A549 (cell line): ENCODE results near the gene SPTB. TPM values are rescaled to one million over a fixed set of nuclear protein-coding genes. Genes with fewer than 3 reads are reported as not detected.

ENCODE experiments used
- ATAC-seq, 2 experiments: fragments of 200-7000 bp in 1 of 2; fragments of >200 bp in 1 of 2; cut with Nextera tagmentation in 1 of 2; cut with Tn5 transposase in 1 of 2; 3 replicates each; pipeline versions ENCODE4 v1.8.0 to v1.9.1; 2018 to 2020; ENCODE audit warnings: mild to moderate bottlenecking in 1 of 2, moderate library complexity in 1 of 2
- CTCF ChIA-PET: fragments of 300-600 bp; sonication (Branson Sonifier 250); formaldehyde crosslinking; extraction: SDS; loops from one replicate; lab custom pipeline; 2021; ENCODE audit warnings: antibody characterized with exemption, inconsistent platforms; lab: Yijun Ruan, JAX
- POLR2A ChIA-PET: fragments of 350-600 bp; formaldehyde crosslinking; extraction: SDS; loops from one replicate; lab custom pipeline; 2021; ENCODE audit warnings: antibody characterized with exemption, inconsistent platforms; lab: Yijun Ruan, JAX
- DNase-seq, 2 experiments: peaks; one replicate each; pipeline versions ENCODE4 v3.0.0 to v3.0.0-alpha.2; 2011 to 2016; ENCODE audit warnings: low read depth in 1 of 2, low spot score in 1 of 2
- FAIRE-seq: peaks from 2 replicates; lab custom pipeline; 2011; peaks lifted over from hg19 to GRCh38; lab: Jason Lieb, UNC
- H3K27ac ChIP-seq, 2 experiments: fragments of >200 bp; sonication (Bioruptor Twin); formaldehyde crosslinking; 3 replicates each; pipeline ENCODE4 v1.5.1; 2016 to 2017
- H3K4me1 ChIP-seq: fragments of >200 bp; sonication (Bioruptor Twin); formaldehyde crosslinking; 3 replicates; pipeline ENCODE4 v1.6.1; 2016
- H3K4me2 ChIP-seq: fragments of >200 bp; sonication (Bioruptor Twin); formaldehyde crosslinking; 3 replicates; pipeline ENCODE4 v1.6.1; 2016
- H3K4me3 ChIP-seq: fragments of >200 bp; sonication (Bioruptor Twin); formaldehyde crosslinking; 3 replicates; pipeline ENCODE4 v1.5.1; 2016
- H3K9me3 ChIP-seq: fragments of >200 bp; sonication (Bioruptor Twin); formaldehyde crosslinking; 3 replicates; pipeline ENCODE4 v1.6.1; 2016
- ATOH8 ChIP-seq: fragments of 250-450 bp; sonication (Bioruptor Pico); IDR thresholded peaks from 2 replicates; pipeline ENCODE4 v1.5.0; 2020; ENCODE audit warnings: low read depth, mild to moderate bottlenecking, moderate library complexity
- CEBPB ChIP-seq, 2 experiments: fragments of >200 bp in 1 of 2; sonication (Bioruptor Twin) in 1 of 2; formaldehyde crosslinking in 1 of 2; IDR thresholded peaks; 2 replicates each; pipeline ENCODE4 v1.6.1; 2012 to 2016
- HEYL ChIP-seq: fragments of 250-450 bp; sonication (Bioruptor Pico); IDR thresholded peaks from 2 replicates; pipeline ENCODE4 v1.8.0; 2021; ENCODE audit warnings: mild to moderate bottlenecking, moderate library complexity
- HMGXB4 ChIP-seq: fragments of 250-450 bp; sonication (Bioruptor Pico); IDR thresholded peaks from 2 replicates; pipeline ENCODE4 v1.5.0; 2021; ENCODE audit warnings: mild to moderate bottlenecking, moderate library complexity, borderline replicate concordance
- HOXB13 ChIP-seq: fragments of 250-450 bp; sonication (Bioruptor Pico); IDR thresholded peaks from 2 replicates; pipeline ENCODE4 v1.5.0; 2020; ENCODE audit warnings: low read depth, mild to moderate bottlenecking, moderate library complexity
- HOXB5 ChIP-seq: fragments of 250-450 bp; sonication (Bioruptor Pico); IDR thresholded peaks from 2 replicates; pipeline ENCODE4 v1.5.0; 2020; ENCODE audit warnings: mild to moderate bottlenecking, moderate library complexity
- KDM1A ChIP-seq: fragments of 200-600 bp; sonication (generic); IDR thresholded peaks from 2 replicates; pipeline ENCODE4 v1.6.1; 2016; ENCODE audit warnings: low read depth, mild to moderate bottlenecking
- KDM5A ChIP-seq: fragments of 200-600 bp; sonication (generic); IDR thresholded peaks from 2 replicates; pipeline ENCODE4 v1.6.1; 2016; ENCODE audit warnings: antibody characterized with exemption, mild to moderate bottlenecking
- MAFK ChIP-seq: fragments of 450-650 bp; IDR thresholded peaks from 2 replicates; pipeline ENCODE4 v1.6.1; 2014; ENCODE audit not compliant: partially characterized antibody
- NFE2L2 ChIP-seq: fragments of 150-350 bp; conservative IDR thresholded peaks from 2 replicates; pipeline ENCODE4 v1.6.1; 2014; ENCODE audit warnings: low read length
- PBX3 ChIP-seq: IDR thresholded peaks from 2 replicates; pipeline ENCODE4 v1.6.1; 2012
- PHF8 ChIP-seq: fragments of 200-600 bp; sonication (generic); IDR thresholded peaks from 2 replicates; pipeline ENCODE4 v1.6.1; 2016; ENCODE audit warnings: low read depth, mild to moderate bottlenecking, antibody characterized with exemption, moderate library complexity, borderline replicate concordance
- POLR2AphosphoS2 ChIP-seq: conservative IDR thresholded peaks from 2 replicates; pipeline ENCODE4 v1.6.1; 2012; ENCODE audit warnings: low read length, improper control_type of control experiment, inconsistent platforms
- RARB ChIP-seq: fragments of 250-450 bp; sonication (Bioruptor Pico); IDR thresholded peaks from 2 replicates; pipeline ENCODE4 v1.8.0; 2021; ENCODE audit warnings: mild to moderate bottlenecking, moderate library complexity
- RFX5 ChIP-seq: fragments of 450-650 bp; IDR thresholded peaks from 2 replicates; pipeline ENCODE4 v1.7.1; 2014; ENCODE audit warnings: antibody characterized with exemption, mild to moderate bottlenecking, moderate library complexity
- SMC3 ChIP-seq: fragments of >200 bp; sonication (Bioruptor Twin); formaldehyde crosslinking; IDR thresholded peaks from 3 replicates; pipeline ENCODE4 v1.6.1; 2018; ENCODE audit warnings: inconsistent platforms
- TP53 ChIP-seq: fragments of 250-450 bp; sonication (Bioruptor Pico); IDR thresholded peaks from 2 replicates; pipeline ENCODE4 v1.5.0; 2021; ENCODE audit warnings: mild to moderate bottlenecking, moderate library complexity
- ZC3H11A ChIP-seq: fragments of 450-650 bp; IDR thresholded peaks from 2 replicates; pipeline ENCODE4 v1.6.1; 2014; ENCODE audit warnings: antibody characterized with exemption, mild to moderate bottlenecking
- ZSCAN20 ChIP-seq: fragments of 250-450 bp; sonication (Bioruptor Pico); IDR thresholded peaks from 2 replicates; pipeline ENCODE4 v1.8.0; 2022; ENCODE audit warnings: mild to moderate bottlenecking, moderate library complexity
- WGBS: methylation state at CpG from one replicate; pipeline ENCODE4 v1.1.6; 2017; ENCODE audit errors: missing lambda C conversion rate; 5-methylcytosine and 5-hydroxymethylcytosine counted together
- polyA plus RNA-seq, 4 experiments: library from polyadenylated mRNA; depleted of rRNA in 3 of 4; stranded (reverse); fragments of >200 nt; fragmentation: RNase III in 1 of 4; extraction: RNeasy Plus Mini Kit Qiagen cat#74134 plus additional on column Dnase treatment in 1 of 4; gene quantifications; 2 replicates in 3 of 4; 3 replicates in 1 of 4; pipeline ENCODE4 v1.2.3, GENCODE V29; 2011 to 2017

The SPTB gene
- polyA plus RNA-seq, 2 of the 4 experiments (the other 2 are of a cell fraction) = 0.27 to 2.1 TPM

GRCh38 chr14:64845878-64846277 is 33.8 kb downstream of the SPTB start:
- CTCF ChIA-PET = interaction anchor here (1.2 to 9.8 kb wide), 5 partner anchors 15 to 65 kb away, joined by 3 to 61 read pairs (median 3); no protein-coding TSS in a partner anchor
- WGBS = 38% methylated on average over 6 of the region's 6 CpGs
- POLR2A ChIA-PET = no interaction called here
- no peak overlapping the region for H3K4me3 ChIP-seq
- H3K27ac ChIP-seq = no peak overlapping the region
- no peak overlapping the region for H3K4me2 ChIP-seq
- TF ChIP-seq CEBPB (IDR thresholded peaks at IDR 0.05) (no peak), PHF8 (no peak), KDM1A (no peak), ATOH8 (CRISPR knock-in tag) (no peak), HMGXB4 (CRISPR knock-in tag) (no peak), ZC3H11A (no peak), POLR2AphosphoS2 (no peak)
- no peak for ATAC-seq
- no peak for DNase-seq
- no peak for FAIRE-seq
- H3K4me1 ChIP-seq = peaks cover 11% of the 10 kb centered on the region; the same call in 1 of the 3 replicates
- no peaks in the 10 kb centered on the region for H3K9me3 ChIP-seq

GRCh38 chr14:64844969-64845536 is 34.7 kb downstream of the SPTB start:
- FAIRE-seq = no peak

More at GRCh38 chr14:64844969-64845536, 34.7 kb downstream of the SPTB start:
- Histone ChIP-seq H3K4me3 (no peak overlapping the region), H3K27ac (no peak overlapping the region), H3K9me3 (no peaks in the 10 kb centered on the region), H3K4me1 (peaks cover 13% of the 10 kb centered on the region; the same call in 1 of the 3 replicates), H3K4me2 (no peak overlapping the region)
- no peak for TF ChIP-seq HOXB13
- TF ChIP-seq RARB (CRISPR knock-in tag) = no peak
- TF ChIP-seq HEYL (CRISPR knock-in tag) = no peak
- no peak for TF ChIP-seq HOXB5
- no peak for TF ChIP-seq TP53
- TF ChIP-seq KDM5A = no peak
- TF ChIP-seq CEBPB (IDR thresholded peaks at IDR 0.05) = no peak
- TF ChIP-seq ZC3H11A = no peak
- TF ChIP-seq SMC3 = no peak
- no peak for TF ChIP-seq RFX5
- TF ChIP-seq ZSCAN20 = no peak
- no peak for TF ChIP-seq NFE2L2
- TF ChIP-seq HMGXB4 (CRISPR knock-in tag) = no peak
- TF ChIP-seq MAFK = no peak
- no peak for TF ChIP-seq PBX3
- ChIA-PET CTCF (interaction anchor here (0.6 to 9.8 kb wide), 8 partner anchors 17 to 173 kb away, joined by 3 to 61 read pairs (median 4); no protein-coding TSS in a partner anchor), POLR2A (no interaction called here)
- 59% methylated on average over 3 of the region's 3 CpGs for WGBS
- DNase-seq = no peak
- no peak for ATAC-seq
